GM18868 (cell line): ENCODE results near the gene FGF19.

ENCODE experiments used
- ATAC-seq: cut with Tn5 transposase; IDR thresholded peaks from one replicate; pipeline ENCODE4 v1.9.1; 2021; ENCODE audit warnings: mild to moderate bottlenecking, moderate library complexity; ENCODE audit not compliant: unreplicated experiment

FGF19 gene

GRCh38 chr11:69703768-69704507, at the start of gene FGF19:
Gene FGF19 (minus strand): TSS chr11:69704022. CDS start chr11:69703876, 146 bp downstream.
- ATAC-seq = no peak

GRCh38 chr11:69752890-69753289, 49.1 kb upstream of the FGF19 start:
- ATAC-seq = no peak

- ATAC-seq = no peak
Measured at GRCh38 chr11:69750875-69751597, 47.2 kb upstream of the FGF19 start.

- no peak for ATAC-seq
Measured at GRCh38 chr11:69750108-69750850, 46.5 kb upstream of the FGF19 start.

GRCh38 chr11:69748637-69749036, 44.8 kb upstream of the FGF19 start:
- no peak for ATAC-seq

- no peak for ATAC-seq
Measured at GRCh38 chr11:69746752-69747742, 43.2 kb upstream of the FGF19 start.

GRCh38 chr11:69746140-69746539, 42.3 kb upstream of the FGF19 start:
- no peak for ATAC-seq

- ATAC-seq = no peak
Measured at GRCh38 chr11:69745201-69745600, 41.4 kb upstream of the FGF19 start.

- no peak for ATAC-seq
Measured at GRCh38 chr11:69744435-69744834, 40.6 kb upstream of the FGF19 start.

- ATAC-seq = no peak
Measured at GRCh38 chr11:69734841-69735240, 31.0 kb upstream of the FGF19 start.

GRCh38 chr11:69734367-69734766, 30.5 kb upstream of the FGF19 start:
- no peak for ATAC-seq

- ATAC-seq = no peak
Measured at GRCh38 chr11:69732910-69733309, 29.1 kb upstream of the FGF19 start.

- ATAC-seq = no peak
Measured at GRCh38 chr11:69731110-69731509, 27.3 kb upstream of the FGF19 start.

- ATAC-seq = no peak
Measured at GRCh38 chr11:69730500-69730899, 26.7 kb upstream of the FGF19 start.

GRCh38 chr11:69729252-69729651, 25.4 kb upstream of the FGF19 start:
- ATAC-seq = no peak

GRCh38 chr11:69727266-69727665, 23.4 kb upstream of the FGF19 start:
- ATAC-seq = no peak

- no peak for ATAC-seq
Measured at GRCh38 chr11:69726481-69726880, 22.7 kb upstream of the FGF19 start.

GRCh38 chr11:69726019-69726418, 22.2 kb upstream of the FGF19 start:
- no peak for ATAC-seq

- no peak for ATAC-seq
Measured at GRCh38 chr11:69721745-69722144, 17.9 kb upstream of the FGF19 start.

GRCh38 chr11:69721106-69721505, 17.3 kb upstream of the FGF19 start:
- ATAC-seq = no peak
